Islet of Langerhans (tissue), 1 donor: ENCODE data around the gene CASP8.
"Not testable (repeated sequence)": the region's sequence is repeated elsewhere in the genome, so short reads cannot be mapped to it uniquely, and the experiment has no call there.

Experiments
- FAIRE-seq: peaks from one replicate; lab custom pipeline; 2011; peaks lifted over from hg19 to GRCh38; lab: Jason Lieb, UNC

CASP8 gene

GRCh38 chr2:201270293-201271001, 10.1 kb downstream of the CASP8 start:
- no peak for FAIRE-seq

GRCh38 chr2:201271917-201272316, 11.6 kb downstream of the CASP8 start:
- no peak for FAIRE-seq

GRCh38 chr2:201273330-201273983, 13.1 kb downstream of the CASP8 start:
- FAIRE-seq, result no peak

GRCh38 chr2:201275069-201275468, 14.7 kb downstream of the CASP8 start:
- FAIRE-seq, result no peak

- FAIRE-seq, result no peak
These were observed 15.7 kb downstream of the CASP8 start for GRCh38 chr2:201275990-201276389.

GRCh38 chr2:201276511-201276910, 16.2 kb downstream of the CASP8 start:
- no peak for FAIRE-seq

GRCh38 chr2:201279079-201279478, 18.7 kb downstream of the CASP8 start:
- FAIRE-seq, result no peak

- FAIRE-seq, result no peak
These were observed 20.1 kb downstream of the CASP8 start for GRCh38 chr2:201280191-201281040.

GRCh38 chr2:201285499-201285898, 25.2 kb downstream of the CASP8 start:
- no peak for FAIRE-seq

- not testable (repeated sequence) for FAIRE-seq
These were observed 30.3 kb downstream of the CASP8 start for GRCh38 chr2:201290457-201291148.

- no peak for FAIRE-seq
These were observed 38.2 kb downstream of the CASP8 start for GRCh38 chr2:201298462-201299052.

- FAIRE-seq, result not testable (repeated sequence)
These were observed 39.6 kb downstream of the CASP8 start for GRCh38 chr2:201299929-201300328.

- FAIRE-seq, result no peak
These were observed 47.5 kb downstream of the CASP8 start for GRCh38 chr2:201307876-201308275.

- FAIRE-seq, result no peak
These were observed 48.6 kb downstream of the CASP8 start for GRCh38 chr2:201308914-201309313.

- no peak for FAIRE-seq
These were observed 53.0 kb downstream of the CASP8 start for GRCh38 chr2:201313362-201313761.

GRCh38 chr2:201319511-201319910, 59.2 kb downstream of the CASP8 start:
- FAIRE-seq, result no peak

GRCh38 chr2:201320257-201320656, 59.9 kb downstream of the CASP8 start:
- no peak for FAIRE-seq

- no peak for FAIRE-seq
These were observed 60.4 kb downstream of the CASP8 start for GRCh38 chr2:201320701-201321100.

GRCh38 chr2:201322772-201323171, 62.4 kb downstream of the CASP8 start:
- no peak for FAIRE-seq

- FAIRE-seq, result no peak
These were observed 67.3 kb downstream of the CASP8 start for GRCh38 chr2:201327678-201328077.

GRCh38 chr2:201329409-201329808, 69.1 kb downstream of the CASP8 start:
- FAIRE-seq, result no peak
